ENCODE data around the gene HIBCH. TPM values are rescaled to one million over a fixed set of nuclear protein-coding genes. Genes with fewer than 3 reads are reported as not detected.
"Not testable (repeated sequence)": the region's sequence is repeated elsewhere in the genome, so short reads cannot be mapped to it uniquely, and the experiment has no call there.

Gene HIBCH
- total and polyA plus RNA-seq, 3 donors from 2014 or later = 44.1 to 67.0 (median 46.1) TPM

DNA sequence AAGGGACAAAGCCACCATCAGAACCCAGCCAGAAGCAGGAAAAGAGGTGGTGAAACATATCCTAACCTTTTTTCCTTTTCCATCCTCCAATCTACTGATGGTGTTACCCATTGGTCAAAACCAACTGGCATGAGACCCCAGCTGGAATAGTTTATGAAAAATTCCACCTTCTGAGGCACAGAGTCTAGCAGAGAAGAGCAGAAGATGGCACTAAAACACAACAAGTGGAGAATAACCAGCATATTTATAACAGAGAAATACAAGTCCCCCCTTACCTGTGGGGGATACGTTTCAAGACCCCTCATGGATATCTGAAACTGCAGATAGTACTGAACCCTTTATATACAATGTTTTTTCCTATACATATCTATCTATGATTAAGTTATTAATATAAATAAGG is 18.8 kb upstream of the HIBCH start:
- DNase-seq = no peak
- intact Hi-C loops (cut with DNase I; ENCODE audit: low total_unique reads) = no loop called here
- 65 to 73% methylated on average over 1 of the region's 1 CpG for WGBS, 2 donors
- no peak for TF ChIP-seq POLR2A (IDR thresholded peaks at IDR 0.05)
- TF ChIP-seq, protein P1, sequence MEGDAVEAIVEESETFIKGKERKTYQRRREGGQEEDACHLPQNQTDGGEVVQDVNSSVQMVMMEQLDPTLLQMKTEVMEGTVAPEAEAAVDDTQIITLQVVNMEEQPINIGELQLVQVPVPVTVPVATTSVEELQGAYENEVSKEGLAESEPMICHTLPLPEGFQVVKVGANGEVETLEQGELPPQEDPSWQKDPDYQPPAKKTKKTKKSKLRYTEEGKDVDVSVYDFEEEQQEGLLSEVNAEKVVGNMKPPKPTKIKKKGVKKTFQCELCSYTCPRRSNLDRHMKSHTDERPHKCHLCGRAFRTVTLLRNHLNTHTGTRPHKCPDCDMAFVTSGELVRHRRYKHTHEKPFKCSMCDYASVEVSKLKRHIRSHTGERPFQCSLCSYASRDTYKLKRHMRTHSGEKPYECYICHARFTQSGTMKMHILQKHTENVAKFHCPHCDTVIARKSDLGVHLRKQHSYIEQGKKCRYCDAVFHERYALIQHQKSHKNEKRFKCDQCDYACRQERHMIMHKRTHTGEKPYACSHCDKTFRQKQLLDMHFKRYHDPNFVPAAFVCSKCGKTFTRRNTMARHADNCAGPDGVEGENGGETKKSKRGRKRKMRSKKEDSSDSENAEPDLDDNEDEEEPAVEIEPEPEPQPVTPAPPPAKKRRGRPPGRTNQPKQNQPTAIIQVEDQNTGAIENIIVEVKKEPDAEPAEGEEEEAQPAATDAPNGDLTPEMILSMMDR (IDR thresholded peaks at IDR 0.05) = no peak
- no peaks in the 10 kb centered on the region for H3K27me3 ChIP-seq
- no peaks in the 10 kb centered on the region for H3K36me3 ChIP-seq (ENCODE audit: low read depth, missing control alignments)
- no peak overlapping the region for H3K4me3 ChIP-seq
- no peaks in the 10 kb centered on the region for H3K9me3 ChIP-seq
- H3K4me1 ChIP-seq = no peaks in the 10 kb centered on the region
- no peak overlapping the region for H3K27ac ChIP-seq

DNA sequence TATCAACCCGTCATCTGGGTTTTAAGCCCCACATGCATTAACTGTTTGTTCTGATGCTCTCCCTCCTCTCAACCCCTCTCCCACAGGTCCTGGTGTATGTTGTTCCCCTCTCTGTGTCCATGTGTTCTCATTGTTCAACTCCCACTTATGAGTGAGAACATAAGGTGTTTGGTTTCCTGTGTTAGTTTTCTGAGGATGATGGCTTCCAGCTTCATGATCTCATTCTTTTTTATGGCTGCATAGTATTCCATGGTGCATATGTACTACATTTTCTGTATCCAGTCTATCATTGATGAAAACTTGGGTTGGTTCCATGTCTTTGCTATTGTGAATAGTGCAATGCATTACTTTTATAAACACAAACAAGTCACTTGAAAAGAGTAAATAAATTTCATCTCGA is 16.8 kb upstream of the HIBCH start:
- Histone ChIP-seq H3K27ac (no peak overlapping the region), H3K36me3 (ENCODE audit: low read depth, missing control alignments) (no peaks in the 10 kb centered on the region), H3K27me3 (no peaks in the 10 kb centered on the region), H3K9me3 (no peaks in the 10 kb centered on the region), H3K4me3 (no peak overlapping the region), H3K4me1 (no peaks in the 10 kb centered on the region)
- DNase-seq = no peak
- TF ChIP-seq, protein P1 (IDR thresholded peaks at IDR 0.05) = no peak
- 96% methylated on average over 2 of the region's 2 CpGs for WGBS, 2 donors
- intact Hi-C loops (cut with DNase I; ENCODE audit: low total_unique reads) = no loop called here

DNA sequence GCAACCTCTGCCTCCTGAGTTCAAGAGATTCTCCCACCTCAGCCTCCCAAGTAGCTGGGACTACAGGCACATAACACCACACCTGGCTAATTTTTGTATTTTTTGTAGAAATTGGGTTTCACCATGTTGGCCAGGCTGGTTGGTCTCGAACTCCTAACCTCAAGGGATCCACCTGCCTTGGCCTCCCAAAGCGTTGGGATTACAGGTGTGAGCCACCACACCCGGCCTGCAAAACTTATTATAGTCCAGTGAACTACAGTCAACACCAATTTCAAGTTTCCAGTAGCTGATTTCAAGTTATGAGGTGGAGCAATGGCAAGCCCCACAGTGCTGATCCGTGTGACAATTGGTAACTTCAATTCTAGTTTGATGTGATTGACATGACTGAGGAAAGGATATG is 16.0 kb upstream of the HIBCH start:
- H3K4me3 ChIP-seq; DNase-seq; H3K27ac ChIP-seq; intact Hi-C loops (cut with DNase I; ENCODE audit: low total_unique reads); H3K27me3 ChIP-seq; H3K4me1 ChIP-seq; H3K9me3 ChIP-seq; H3K36me3 ChIP-seq (ENCODE audit: low read depth, missing control alignments): not testable (repeated sequence)
- WGBS, 2 donors = 95 to 99% methylated on average over 4 of the region's 4 CpGs

DNA sequence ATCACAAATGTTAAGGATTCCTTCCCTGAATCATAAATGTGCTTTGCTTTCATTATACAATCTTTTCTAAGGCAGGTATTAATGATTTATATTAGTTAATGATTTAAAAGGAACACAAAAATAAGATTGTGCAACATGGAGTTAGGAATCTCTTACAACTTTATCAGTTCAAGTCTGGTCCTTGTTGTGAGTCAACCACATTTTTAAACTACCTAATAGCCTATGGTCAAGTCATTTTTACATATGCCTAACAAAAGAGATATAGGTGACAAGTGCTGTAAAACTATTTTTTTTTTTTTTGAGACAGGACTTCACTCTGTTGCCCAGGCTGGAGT is 15.6 kb upstream of the HIBCH start:
- Histone ChIP-seq H3K36me3 (ENCODE audit: low read depth, missing control alignments) (no peaks in the 10 kb centered on the region), H3K4me3 (no peak overlapping the region), H3K9me3 (no peaks in the 10 kb centered on the region), H3K27ac (no peak overlapping the region), H3K4me1 (no peaks in the 10 kb centered on the region), H3K27me3 (no peaks in the 10 kb centered on the region)
- no peak for TF ChIP-seq POLR2A (IDR thresholded peaks at IDR 0.05)
- TF ChIP-seq, protein P1 (IDR thresholded peaks at IDR 0.05) = no peak
- no peak for DNase-seq
- intact Hi-C loops (cut with DNase I; ENCODE audit: low total_unique reads) = no loop called here

DNA sequence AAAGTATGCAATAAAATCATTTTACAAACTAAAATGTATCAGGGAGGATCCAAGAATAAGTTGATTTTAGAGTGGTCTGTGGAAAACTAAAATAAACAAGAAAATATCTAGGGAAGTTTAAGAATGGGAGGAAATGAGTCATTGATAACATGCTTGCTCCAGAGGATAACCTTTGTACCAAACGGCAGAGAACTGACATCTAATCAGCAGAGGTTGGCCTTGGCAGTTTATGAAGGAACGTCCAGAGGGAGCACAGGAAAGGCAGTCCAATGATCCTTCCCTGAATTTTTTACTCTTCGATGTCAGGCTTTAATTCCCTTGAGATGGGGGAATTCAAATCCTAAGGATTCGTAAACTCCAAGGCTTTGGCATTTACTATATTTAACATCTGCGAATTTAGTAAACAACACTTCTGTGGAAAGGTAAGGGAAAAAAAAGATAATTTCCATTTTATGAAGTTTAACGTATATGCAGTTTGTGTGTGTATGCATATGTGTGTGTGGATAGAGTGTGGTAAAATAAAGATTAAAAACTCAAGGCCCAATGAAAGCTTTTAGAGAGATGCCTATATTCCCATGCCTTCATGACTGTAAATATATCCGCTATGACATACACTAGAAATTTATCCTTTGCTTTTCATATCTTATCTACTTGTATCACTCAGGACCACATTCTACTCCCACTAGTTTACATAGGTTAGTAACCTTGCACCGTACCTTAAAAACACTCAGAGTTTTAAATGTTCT is 15.0 kb upstream of the HIBCH start:
- TF ChIP-seq, protein P1 (IDR thresholded peaks at IDR 0.05) = no peak
- no peak for TF ChIP-seq POLR2A (IDR thresholded peaks at IDR 0.05)
- no peaks in the 10 kb centered on the region for H3K9me3 ChIP-seq
- DNase-seq = no peak
- no peaks in the 10 kb centered on the region for H3K36me3 ChIP-seq (ENCODE audit: low read depth, missing control alignments)
- H3K27me3 ChIP-seq = no peaks in the 10 kb centered on the region
- H3K4me3 ChIP-seq = no peak overlapping the region
- H3K27ac ChIP-seq = no peak overlapping the region
- no peaks in the 10 kb centered on the region for H3K4me1 ChIP-seq
- intact Hi-C loops (cut with DNase I; ENCODE audit: low total_unique reads) = no loop called here
- WGBS, 2 donors = 58 to 62% methylated on average over 8 of the region's 8 CpGs

Measured in testis (tissue), 3 donors.